NCI-H226 (cell line): ENCODE data around the gene CYP4X1.
A peak's percentile ranks its signal among the peaks of the same experiment; 100 is the strongest.
"Not testable (repeated sequence)": the region's sequence is repeated elsewhere in the genome, so short reads cannot be mapped to it uniquely, and the experiment has no call there.

ENCODE experiments used
- DNase-seq: peaks from one replicate; pipeline ENCODE4 v3.0.0-alpha.2; 2015

CYP4X1 gene

DNA sequence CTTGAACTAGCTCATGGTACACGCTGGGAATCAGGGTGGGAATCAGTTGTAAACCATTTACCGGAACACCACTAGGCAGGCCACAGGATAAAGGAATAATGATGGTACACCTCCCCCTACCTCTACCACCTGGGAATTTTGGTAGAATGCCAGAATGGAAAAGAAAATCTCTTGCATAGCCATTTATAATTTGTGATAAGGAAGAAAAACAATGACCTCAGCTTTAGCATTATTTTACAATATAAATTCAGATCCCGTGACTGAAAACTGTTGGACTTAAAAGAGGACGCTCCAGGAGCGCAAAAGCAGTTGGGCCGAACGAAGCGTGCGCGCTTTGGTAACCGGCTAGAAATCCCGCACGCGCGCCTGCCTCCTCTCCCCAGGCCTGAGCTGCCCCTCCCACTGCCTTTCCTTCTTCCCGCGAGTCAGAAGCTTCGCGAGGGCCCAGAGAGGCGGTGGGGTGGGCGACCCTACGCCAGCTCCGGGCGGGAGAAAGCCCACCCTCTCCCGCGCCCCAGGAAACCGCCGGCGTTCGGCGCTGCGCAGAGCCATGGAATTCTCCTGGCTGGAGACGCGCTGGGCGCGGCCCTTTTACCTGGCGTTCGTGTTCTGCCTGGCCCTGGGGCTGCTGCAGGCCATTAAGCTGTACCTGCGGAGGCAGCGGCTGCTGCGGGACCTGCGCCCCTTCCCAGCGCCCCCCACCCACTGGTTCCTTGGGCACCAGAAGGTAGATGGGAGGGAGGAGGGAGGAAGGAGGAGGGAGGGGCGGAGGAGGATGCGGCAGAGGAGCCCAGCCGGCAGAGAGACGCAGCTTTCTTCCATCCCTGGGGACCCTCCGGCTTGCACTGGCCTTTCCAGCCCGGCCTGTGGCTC, at the start of gene CYP4X1:
TSS of gene CYP4X1 (plus strand) at position 402 of the 873 bp plus-strand sequence. CDS start at position 551, 149 bp downstream.
- DNase-seq, result no peak

- no peak for DNase-seq
Observed at GRCh38 chr1:46983166-46983829, 40.2 kb upstream of the CYP4X1 start.

DNA sequence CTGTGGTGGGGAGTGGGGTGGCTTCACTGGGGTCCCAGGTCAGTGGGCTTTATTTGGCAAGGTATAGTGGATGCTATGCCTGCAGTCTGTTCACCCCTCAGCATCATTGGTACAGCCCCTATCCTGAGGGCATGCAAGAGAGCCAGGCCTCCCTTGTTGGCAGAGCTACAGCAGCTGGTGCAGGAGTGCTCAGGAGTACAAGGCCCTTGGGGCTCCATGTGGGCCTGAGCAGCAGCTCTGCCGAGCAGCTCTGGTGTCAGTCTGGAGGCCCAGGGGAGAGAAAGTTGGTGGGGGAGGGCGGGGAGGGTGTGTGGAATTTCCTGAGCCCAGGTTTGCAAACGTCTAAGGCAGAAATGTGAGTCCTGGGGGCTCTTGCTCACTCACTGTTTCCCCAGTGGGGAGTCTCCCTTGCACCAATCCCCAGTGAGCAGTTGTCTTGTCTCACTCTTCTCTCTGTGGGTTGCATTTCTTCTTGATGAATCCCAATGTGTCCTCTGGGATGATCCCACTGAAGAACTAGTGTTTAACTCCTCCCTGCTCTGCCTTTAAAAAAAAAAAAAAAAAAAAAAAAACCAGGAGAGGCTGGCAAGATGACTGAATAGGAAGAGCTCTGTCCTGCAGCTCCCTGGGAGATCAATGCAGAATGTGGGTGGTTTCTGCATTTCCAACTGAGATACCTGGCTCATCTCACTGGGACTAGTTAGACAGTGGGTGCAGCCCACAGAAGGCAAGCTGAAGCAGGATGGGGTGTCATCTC, 39.5 kb upstream of the CYP4X1 start:
- no peak for DNase-seq

GRCh38 chr1:46990541-46990940, 32.9 kb upstream of the CYP4X1 start:
- not testable (repeated sequence) for DNase-seq

GRCh38 chr1:46991083-46991923, 32.2 kb upstream of the CYP4X1 start:
- DNase-seq, result no peak

DNA sequence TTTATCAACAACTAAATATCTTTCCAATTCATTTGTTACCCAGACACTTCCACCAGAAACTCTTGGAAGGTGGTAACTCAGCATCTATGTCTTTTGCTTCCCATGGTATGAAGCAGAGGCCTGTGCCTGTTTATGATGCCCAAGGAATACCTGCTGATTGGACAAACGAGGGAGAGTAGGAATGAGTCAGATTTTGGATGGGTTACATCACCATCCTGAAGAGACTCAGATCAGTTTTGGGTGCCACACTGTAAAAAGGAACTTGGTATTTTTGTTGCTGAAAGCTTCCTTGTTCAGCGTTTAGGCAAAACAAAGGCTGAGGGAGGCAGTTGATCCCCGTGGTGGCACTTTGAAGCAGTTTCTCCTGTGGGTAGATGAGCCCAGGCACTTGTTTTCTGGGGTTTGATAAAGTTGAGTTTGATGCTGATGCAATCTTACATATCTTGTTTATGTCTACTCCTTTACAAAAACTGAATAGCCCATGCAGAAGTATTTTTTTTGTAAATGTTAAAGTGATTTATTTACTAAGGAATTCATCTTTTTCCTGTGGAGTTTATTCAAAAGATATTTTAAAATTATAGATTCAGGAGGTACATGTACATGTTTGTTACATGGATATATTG, 26.7 kb upstream of the CYP4X1 start:
- no peak for DNase-seq

GRCh38 chr1:47002211-47002610, 21.3 kb upstream of the CYP4X1 start:
- no peak for DNase-seq

GRCh38 chr1:47003896-47004403, 19.5 kb upstream of the CYP4X1 start:
- DNase-seq, result no peak

- not testable (repeated sequence) for DNase-seq
Observed at GRCh38 chr1:47006437-47006836, 17.0 kb upstream of the CYP4X1 start.

DNA sequence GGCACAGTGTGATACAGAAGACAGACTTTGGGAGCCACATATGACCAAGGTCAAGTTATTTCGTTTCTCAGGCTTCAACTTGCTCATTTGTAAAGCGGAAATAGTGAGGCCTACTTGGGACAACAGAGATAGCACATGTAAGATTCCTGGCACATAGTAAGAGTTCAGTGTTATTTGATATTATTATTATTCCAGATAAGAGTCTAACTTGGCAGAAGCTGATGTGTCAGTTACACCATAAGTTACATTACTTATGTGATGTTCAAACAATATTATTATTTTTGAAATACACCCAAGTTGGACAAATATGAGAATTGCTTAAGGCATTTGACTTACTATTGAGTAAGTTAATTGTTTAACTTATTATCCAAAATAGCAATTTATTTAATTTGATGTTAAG, 10.2 kb upstream of the CYP4X1 start:
- no peak for DNase-seq

- no peak for DNase-seq
Observed at GRCh38 chr1:47021070-47021469, 2.4 kb upstream of the CYP4X1 start.

- no peak for DNase-seq
Observed at GRCh38 chr1:47024141-47024801, 802 bp downstream of the CYP4X1 start.

GRCh38 chr1:47030170-47030805, 6.8 kb downstream of the CYP4X1 start:
- DNase-seq, result no peak

GRCh38 chr1:47031059-47031458, 7.6 kb downstream of the CYP4X1 start:
- peak; percentile 65 for DNase-seq

GRCh38 chr1:47031585-47031984, 8.1 kb downstream of the CYP4X1 start:
- DNase-seq, result no peak

- DNase-seq, result no peak
Observed at GRCh38 chr1:47036764-47037163, 13.3 kb downstream of the CYP4X1 start.

GRCh38 chr1:47059376-47059775, 35.9 kb downstream of the CYP4X1 start:
- no peak for DNase-seq

GRCh38 chr1:47067097-47067594, 43.7 kb downstream of the CYP4X1 start, which contains the start of gene CYP4Z1:
TSS of gene CYP4Z1 (plus strand) at chr1:47067231. CDS start at chr1:47067491, 260 bp downstream.
- DNase-seq, result no peak

DNA sequence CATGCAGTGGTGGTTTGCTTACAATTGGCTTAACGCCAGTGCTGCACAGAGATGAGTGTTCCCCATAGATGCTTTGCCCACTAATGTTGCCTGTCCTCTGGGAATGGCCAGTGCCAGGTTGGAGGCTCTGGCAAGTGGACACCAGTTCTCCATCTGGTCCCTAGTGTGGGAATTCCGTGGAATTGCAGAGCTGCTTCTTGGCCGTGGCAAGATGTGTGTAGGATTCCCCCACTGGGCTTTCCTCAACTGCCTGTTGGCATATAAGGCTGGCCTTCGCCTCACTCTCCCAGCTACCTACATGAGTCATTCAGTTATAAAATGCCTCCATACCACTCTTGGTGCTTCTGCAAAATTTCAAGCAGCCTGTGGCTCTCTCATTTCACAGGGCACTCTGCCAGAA, 45.6 kb downstream of the CYP4X1 start:
- not testable (repeated sequence) for DNase-seq

DNA sequence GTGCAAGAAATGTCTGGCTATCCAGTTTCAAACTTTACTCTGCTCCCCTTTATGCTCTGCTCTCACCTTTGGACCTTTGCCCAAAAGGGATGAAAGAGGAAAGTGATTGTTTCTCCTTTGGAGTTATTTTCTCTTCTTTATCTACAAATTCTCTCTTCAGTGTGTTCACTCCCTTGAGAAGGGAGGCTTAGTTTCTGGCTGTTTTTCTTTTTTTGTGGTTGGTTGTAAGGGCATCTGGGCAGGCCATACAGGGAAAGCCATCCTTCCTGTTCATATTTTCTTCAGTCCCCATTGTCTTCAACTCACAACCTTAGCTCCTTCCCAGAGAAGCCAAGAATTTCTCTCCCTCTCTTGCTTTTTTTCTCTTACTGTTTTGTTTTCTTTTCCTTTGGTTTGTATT, 46.0 kb downstream of the CYP4X1 start:
- not testable (repeated sequence) for DNase-seq
